Astrocyte of the spinal cord (primary cell): ENCODE results near the gene WDR44.

Experiments
- DNase-seq: peaks from one replicate; pipeline ENCODE4 v3.0.0; 2011; ENCODE audit warnings: low read depth, low spot score
- H3K4me3 ChIP-seq: 2 replicates; pipeline ENCODE4 v1.5.1; 2011; ENCODE audit warnings: low read depth, mild to moderate bottlenecking, low read length, moderate library complexity
- in situ Hi-C: cut with HindIII; loops from 2 replicates; pipeline ENCODE4 v1.10.0; 2017; ENCODE audit warnings: low sequenced_read_pairs
- TF ChIP-seq, protein P1 (sequence below): IDR thresholded peaks from 2 replicates; pipeline ENCODE4 v1.5.1; 2012; ENCODE audit warnings: low read depth, mild to moderate bottlenecking, low read length, inconsistent platforms

Gene WDR44

DNA sequence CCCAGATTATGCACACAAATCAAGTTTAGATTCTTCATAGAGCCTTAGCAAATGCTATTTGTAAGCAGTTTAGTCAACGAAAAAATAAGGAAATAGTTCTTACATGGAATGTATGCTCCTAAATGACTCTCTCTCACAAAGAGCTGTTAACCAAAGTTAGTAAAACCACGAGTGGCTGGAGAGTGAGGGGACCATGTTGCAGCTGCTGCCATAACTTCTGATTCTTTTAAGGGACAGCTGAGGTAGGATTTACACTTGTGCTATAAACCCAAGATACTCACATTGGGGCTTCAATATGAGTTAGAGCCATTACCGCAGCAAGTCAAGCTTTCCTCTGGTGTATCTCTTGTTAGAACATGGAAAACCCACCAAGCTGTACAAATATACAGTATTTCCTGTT, 152.4 kb downstream of the WDR44 start:
- TF ChIP-seq, protein P1, sequence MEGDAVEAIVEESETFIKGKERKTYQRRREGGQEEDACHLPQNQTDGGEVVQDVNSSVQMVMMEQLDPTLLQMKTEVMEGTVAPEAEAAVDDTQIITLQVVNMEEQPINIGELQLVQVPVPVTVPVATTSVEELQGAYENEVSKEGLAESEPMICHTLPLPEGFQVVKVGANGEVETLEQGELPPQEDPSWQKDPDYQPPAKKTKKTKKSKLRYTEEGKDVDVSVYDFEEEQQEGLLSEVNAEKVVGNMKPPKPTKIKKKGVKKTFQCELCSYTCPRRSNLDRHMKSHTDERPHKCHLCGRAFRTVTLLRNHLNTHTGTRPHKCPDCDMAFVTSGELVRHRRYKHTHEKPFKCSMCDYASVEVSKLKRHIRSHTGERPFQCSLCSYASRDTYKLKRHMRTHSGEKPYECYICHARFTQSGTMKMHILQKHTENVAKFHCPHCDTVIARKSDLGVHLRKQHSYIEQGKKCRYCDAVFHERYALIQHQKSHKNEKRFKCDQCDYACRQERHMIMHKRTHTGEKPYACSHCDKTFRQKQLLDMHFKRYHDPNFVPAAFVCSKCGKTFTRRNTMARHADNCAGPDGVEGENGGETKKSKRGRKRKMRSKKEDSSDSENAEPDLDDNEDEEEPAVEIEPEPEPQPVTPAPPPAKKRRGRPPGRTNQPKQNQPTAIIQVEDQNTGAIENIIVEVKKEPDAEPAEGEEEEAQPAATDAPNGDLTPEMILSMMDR, result no peak
- no peak for DNase-seq
- H3K4me3 ChIP-seq, result no peak overlapping the region
- in situ Hi-C loops, result no loop called here

DNA sequence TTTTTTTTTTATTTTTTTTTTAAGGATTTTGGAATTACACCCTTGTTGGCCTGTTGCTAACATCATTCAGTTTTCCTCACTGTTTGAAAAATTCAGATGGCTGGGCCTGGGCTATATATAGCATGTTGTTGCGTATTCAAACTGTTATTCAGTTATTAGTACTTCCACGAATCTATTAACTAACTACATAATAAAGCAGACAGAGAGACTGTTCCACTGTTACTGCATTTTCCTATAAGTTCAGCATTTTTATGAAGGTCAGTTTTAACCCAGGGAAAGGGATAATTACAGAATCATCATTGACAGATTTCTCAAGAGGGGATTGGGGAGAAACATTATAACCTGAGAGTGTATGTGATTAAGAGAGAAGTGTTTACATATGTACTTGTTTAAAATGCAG, 152.8 kb downstream of the WDR44 start:
- no peak for DNase-seq
- H3K4me3 ChIP-seq, result no peak overlapping the region
- in situ Hi-C loops, result no loop called here
- TF ChIP-seq, protein P1, result no peak

DNA sequence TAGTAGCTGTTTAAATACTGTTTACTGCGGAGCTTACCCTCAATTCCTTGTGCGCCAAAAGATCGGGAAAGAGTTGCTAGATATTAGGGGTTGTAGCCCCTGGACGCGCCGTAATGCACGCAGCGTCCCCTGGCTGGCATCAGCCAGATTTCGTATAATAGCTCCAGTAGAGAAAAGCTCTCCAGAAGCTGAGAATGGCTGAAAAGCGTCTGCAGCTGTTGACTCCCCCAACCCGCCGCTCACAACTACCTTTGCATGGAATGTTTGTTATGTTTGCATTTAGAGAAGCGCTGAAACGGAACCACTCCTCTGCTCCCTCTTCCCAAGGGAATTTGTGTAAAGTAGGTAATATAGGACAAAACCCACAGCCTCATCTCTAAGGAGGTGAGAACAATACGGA, 153.4 kb downstream of the WDR44 start:
- no peak overlapping the region for H3K4me3 ChIP-seq
- in situ Hi-C loops, result no loop called here
- TF ChIP-seq, protein P1, result peak; percentile 28
- DNase-seq, result no peak
